Mononuclear cell (primary cell): ENCODE measurements around the gene TBX19. TPM values are rescaled to one million over a fixed set of nuclear protein-coding genes. Genes with fewer than 3 reads are reported as not detected.

Source experiments
- H3K27me3 ChIP-seq: 2 replicates; pipeline ENCODE4 v1.6.0; 2011; ENCODE audit warnings: low read length, control low read depth; ENCODE audit not compliant: insufficient read depth
- H3K4me1 ChIP-seq: 2 replicates; pipeline ENCODE4 v1.5.1; 2011; ENCODE audit warnings: mild to moderate bottlenecking, low read length, control low read depth; ENCODE audit not compliant: insufficient read depth
- H3K4me3 ChIP-seq: 2 replicates; pipeline ENCODE4 v1.5.1; 2011; ENCODE audit warnings: mild to moderate bottlenecking, low read length, moderate library complexity
- H3K9me3 ChIP-seq: 2 replicates; pipeline ENCODE4 v1.5.1; 2011; ENCODE audit warnings: low read depth, mild to moderate bottlenecking, control low read depth, low read length
- total RNA-seq: library from RNA; depleted of rRNA; stranded (reverse); fragments of >200 nt; gene quantifications from one replicate; pipeline ENCODE4 v1.2.3, GENCODE V29; 2012

Gene TBX19
- total RNA-seq, 1 donor, result 1.5 TPM

DNA sequence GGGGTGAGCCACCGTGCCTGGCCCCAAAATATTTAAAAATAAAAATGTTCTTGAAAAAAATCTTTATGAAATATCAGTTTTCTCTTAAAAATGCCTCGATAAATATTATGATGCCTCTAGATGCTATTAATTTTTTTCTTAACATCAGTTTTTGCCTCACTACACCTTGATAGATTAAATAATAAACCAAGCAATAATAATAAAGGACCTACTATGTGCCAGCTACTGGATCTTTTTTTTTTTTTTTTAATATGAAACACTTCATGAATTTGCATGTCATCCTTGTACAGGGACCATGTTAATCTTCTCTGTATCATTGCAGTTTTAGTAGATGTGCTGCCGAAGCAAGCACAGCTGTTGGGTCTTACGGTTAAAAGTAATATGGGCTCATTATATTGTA, 17.5 kb upstream of the TBX19 start:
- Histone ChIP-seq H3K4me3 (no peak overlapping the region), H3K4me1 (no peaks in the 10 kb centered on the region), H3K9me3 (no peaks in the 10 kb centered on the region), H3K27me3 (no peaks in the 10 kb centered on the region)

DNA sequence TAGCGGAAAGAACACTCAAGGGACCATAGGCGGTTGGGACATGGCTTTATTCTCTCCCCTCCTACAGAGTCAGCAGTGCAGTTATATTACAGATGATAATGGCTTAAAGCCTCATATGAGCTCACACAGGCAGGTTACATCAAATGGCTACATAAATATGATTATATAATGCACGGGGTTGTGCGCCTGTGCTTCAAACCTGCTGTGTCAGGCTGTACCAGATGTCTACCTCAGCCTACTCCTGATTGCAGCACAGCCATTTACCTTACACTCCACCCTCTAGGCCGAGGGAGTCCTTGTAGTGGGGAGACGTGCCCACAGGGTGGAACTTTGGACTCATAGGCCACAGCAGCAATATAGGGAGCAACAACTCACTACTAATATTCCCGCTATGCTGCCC, 16.4 kb upstream of the TBX19 start:
- H3K27me3 ChIP-seq, result no peaks in the 10 kb centered on the region
- H3K4me1 ChIP-seq, result no peaks in the 10 kb centered on the region
- H3K4me3 ChIP-seq, result no peak overlapping the region
- no peaks in the 10 kb centered on the region for H3K9me3 ChIP-seq

DNA sequence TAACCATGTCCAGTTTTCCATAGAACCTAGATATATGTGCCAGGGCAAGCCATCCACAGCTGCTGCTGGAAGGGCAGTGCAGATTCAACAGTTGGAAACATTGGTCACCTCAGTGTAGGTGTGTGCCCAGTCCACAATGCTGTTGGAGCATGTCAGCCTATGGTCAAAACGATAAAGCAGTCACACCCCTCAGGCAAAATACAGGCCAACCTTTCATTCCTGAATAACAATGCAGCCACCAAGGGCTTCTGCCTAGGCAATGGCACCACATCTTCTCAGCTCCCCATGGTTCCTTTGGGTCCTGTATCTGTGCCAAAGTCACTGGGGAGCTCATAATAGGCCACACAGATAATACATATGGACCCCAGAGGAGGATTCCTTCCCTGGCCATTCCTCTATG, 15.1 kb upstream of the TBX19 start:
- Histone ChIP-seq H3K9me3 (no peaks in the 10 kb centered on the region), H3K4me1 (no peaks in the 10 kb centered on the region), H3K27me3 (no peaks in the 10 kb centered on the region), H3K4me3 (no peak overlapping the region)

DNA sequence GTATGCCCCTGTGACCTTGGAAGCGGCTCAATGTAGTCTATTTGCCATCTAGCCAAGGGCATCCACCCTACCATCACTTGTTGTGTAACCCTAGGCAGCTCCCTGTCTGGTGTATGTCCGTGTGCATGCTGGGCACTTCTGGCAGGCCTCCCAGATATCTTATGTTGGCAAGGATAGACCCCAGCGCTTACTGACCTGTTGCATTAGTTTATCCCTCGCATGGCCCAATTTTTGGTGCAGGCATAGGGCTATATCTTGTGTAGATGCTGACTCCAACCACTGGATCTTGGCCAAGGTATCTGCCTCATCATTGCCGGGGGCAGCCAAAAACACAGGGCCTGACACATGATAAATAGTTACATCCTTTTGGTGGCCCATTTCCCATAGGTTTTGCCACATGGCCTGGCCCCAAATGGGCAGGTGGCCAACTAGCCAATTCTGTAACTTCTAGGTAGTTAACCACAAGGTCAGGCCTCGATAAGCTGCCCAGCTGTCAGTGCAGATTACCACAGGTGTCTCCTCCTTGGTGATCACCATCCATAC, 14.0 kb upstream of the TBX19 start:
- Histone ChIP-seq H3K4me1 (no peaks in the 10 kb centered on the region), H3K4me3 (no peak overlapping the region), H3K9me3 (no peaks in the 10 kb centered on the region), H3K27me3 (no peaks in the 10 kb centered on the region)

DNA sequence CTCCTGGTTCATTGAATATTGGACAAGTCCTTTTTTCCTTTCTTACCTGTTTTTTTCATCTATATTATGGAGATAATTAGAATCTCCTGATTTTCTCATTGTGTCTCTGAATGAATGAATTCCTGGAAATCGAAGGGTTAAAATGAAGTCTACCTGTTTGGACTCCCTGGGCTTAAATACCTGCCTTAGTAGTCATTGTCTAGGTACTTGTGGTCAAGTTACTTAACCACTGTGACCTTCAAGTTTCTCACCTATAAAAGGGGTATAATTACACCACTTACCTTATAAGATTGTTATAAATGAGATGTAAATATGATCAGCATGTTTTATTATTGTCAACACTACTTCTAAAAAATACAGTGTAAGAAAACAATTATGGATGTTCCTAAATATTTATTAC, 9.0 kb upstream of the TBX19 start:
- Histone ChIP-seq H3K4me3 (no peak overlapping the region), H3K27me3 (no peaks in the 10 kb centered on the region), H3K9me3 (no peaks in the 10 kb centered on the region), H3K4me1 (no peaks in the 10 kb centered on the region)

DNA sequence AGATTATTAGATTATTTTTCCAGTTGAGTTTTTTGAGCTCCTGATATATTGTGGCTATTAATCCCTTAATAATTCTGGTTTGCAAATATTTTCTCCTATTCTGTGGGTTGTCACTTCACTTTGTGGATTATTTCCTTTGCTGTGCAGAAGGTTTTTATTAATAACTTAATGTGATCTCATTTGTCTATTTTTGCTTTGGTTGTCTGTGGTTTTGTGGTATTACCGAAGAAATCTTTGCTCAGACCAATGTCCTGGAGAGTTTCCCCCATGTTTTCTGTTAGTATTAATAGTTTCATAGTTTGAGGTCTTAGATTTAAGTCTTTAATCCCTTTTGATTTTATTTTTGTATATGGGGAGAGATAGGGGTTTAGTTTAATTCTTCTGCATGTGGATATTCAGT, 7.1 kb upstream of the TBX19 start:
- Histone ChIP-seq H3K9me3 (peaks cover 4% of the 10 kb centered on the region), H3K4me1 (no peaks in the 10 kb centered on the region)

DNA sequence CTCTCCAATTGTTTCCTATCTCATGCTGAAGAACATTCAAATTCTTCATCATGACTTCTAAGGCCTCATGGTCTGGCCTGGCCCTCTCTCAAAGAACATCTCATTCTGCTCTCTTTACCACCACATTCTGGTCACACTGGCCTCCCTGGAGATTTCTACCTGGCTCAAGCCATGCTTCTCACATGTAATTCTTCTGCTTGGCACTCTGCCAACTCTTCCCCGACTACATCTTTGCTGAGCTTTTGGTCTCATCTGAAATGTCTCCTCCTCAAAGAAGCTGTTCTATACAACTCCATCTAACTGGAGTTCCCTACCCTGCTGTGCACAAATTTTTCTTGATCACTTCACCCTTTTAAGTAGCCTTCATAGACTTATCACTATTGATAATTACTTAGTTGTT, 1.4 kb upstream of the TBX19 start:
- peaks cover 4% of the 10 kb centered on the region for H3K9me3 ChIP-seq
- no peaks in the 10 kb centered on the region for H3K27me3 ChIP-seq
- no peaks in the 10 kb centered on the region for H3K4me1 ChIP-seq
- H3K4me3 ChIP-seq, result no peak overlapping the region

More for the DNA sequence above, 7.1 kb upstream of the TBX19 start:
- H3K4me3 ChIP-seq, result no peak overlapping the region
- H3K27me3 ChIP-seq, result no peaks in the 10 kb centered on the region

DNA sequence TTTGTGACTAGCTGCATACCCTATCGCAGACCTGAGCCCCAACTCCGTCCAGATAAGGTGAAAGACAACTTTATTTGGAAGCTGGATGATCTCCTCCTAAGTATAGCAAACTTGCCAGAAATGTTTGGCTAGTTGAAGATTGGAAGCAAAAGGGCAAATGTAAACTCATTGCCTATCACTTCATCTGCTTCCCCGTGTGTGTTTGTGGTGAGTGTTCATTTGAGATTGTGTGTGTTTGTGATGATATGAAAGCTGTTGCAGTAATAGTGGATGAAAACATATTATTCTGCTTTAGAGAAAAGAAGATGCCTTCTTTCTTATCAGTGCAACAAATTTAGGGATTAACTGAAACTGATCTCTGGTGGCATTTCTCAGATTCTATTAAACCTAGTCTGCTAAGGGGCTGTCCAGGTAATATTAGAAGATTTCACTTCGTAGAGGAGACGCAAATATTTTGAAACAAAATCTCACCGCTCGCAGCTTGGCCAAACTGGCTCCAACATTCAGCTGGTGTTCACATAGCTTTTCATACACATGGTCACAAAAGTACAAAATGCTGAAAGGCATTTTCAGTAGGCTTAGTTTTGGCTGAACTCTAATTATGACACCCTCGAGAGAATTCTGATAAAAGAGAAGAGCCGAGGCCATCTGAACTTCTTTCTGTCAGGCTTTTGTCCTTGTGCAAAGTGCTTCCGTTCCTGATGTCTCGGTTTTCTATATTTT, 1.1 kb downstream of the TBX19 start:
- Histone ChIP-seq H3K4me1 (no peaks in the 10 kb centered on the region), H3K9me3 (peaks cover 4% of the 10 kb centered on the region), H3K4me3 (no peak overlapping the region), H3K27me3 (no peaks in the 10 kb centered on the region)

DNA sequence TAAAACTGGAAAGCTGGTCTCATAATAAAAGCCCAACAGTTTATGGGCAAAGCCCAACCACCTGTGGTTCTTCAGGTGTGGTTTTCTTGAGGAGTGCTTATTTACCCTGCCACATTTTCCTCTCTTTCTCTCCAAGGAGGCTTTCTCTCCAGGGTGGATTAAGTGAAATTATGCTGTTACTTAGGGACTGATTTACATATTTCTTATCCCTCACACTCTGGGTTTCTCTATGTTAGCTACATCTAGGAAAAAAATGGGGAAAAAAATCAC, 4.8 kb downstream of the TBX19 start:
- Histone ChIP-seq H3K27me3 (no peaks in the 10 kb centered on the region), H3K9me3 (no peaks in the 10 kb centered on the region), H3K4me1 (no peaks in the 10 kb centered on the region), H3K4me3 (no peak overlapping the region)

DNA sequence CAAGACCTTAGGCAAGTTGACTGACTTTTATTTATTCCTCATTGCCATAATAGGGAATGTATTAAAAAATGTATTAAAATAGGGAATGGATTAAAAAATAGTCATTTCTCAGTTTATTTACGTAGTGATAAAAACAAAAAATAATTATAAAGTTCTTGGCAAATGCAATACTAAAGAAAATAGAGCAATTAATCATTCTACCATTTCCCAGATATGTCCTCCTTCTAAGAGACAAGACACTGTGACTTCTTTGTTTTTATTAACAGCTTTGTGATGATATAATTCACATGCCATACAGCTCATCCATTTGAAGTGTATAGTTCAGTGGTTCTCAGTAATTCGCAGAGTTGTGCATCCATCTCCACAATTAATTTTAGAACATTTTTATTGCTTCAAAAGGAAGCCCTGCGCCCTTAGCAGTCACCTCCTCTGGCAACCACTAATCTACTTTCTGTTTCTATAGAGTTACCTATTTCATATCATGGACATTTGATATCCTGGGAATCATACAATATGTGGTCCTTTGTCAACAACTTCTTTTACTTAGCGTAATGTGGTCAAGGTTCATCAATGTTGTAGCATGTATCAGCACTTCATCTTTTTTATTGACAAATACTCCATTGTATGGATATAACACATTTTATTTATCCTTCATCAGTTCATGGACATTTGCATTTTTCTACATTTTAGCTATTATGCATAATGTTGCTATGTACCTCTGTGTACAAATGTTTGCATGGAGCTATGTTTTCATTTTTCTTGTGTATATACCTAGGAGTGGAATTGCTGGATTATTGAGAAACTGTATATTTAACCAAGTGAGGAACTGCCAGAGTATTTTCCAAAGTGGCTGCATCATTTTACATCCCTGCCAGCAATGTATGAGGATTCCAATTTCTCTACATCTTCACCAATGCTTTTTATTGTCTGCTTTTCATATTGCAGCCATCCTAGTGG, 5.6 kb downstream of the TBX19 start:
- Histone ChIP-seq H3K27me3 (no peaks in the 10 kb centered on the region), H3K4me3 (no peak overlapping the region), H3K4me1 (no peaks in the 10 kb centered on the region), H3K9me3 (no peaks in the 10 kb centered on the region)

DNA sequence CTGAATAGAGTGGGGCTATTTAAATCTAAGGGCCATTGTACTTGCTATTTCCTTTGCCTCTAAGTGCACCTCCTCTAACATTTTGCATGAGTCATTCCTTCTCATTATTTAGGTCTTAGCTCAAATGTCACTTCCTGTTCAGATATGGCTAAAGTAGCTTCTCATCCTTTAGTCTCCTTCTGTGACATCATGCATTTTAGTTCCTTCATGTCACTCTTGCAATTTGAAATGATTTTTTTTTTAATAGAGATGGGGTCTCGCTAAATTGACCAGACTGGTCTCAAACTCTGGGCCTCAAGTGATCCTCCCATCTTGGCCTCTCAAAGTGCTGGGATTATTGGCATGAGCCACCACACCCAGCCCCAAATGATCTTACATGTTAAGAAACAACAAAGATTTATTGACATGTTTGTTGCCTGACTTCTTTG, 6.6 kb downstream of the TBX19 start:
- no peaks in the 10 kb centered on the region for H3K4me1 ChIP-seq
- no peaks in the 10 kb centered on the region for H3K9me3 ChIP-seq
- H3K4me3 ChIP-seq, result no peak overlapping the region
- H3K27me3 ChIP-seq, result no peaks in the 10 kb centered on the region

DNA sequence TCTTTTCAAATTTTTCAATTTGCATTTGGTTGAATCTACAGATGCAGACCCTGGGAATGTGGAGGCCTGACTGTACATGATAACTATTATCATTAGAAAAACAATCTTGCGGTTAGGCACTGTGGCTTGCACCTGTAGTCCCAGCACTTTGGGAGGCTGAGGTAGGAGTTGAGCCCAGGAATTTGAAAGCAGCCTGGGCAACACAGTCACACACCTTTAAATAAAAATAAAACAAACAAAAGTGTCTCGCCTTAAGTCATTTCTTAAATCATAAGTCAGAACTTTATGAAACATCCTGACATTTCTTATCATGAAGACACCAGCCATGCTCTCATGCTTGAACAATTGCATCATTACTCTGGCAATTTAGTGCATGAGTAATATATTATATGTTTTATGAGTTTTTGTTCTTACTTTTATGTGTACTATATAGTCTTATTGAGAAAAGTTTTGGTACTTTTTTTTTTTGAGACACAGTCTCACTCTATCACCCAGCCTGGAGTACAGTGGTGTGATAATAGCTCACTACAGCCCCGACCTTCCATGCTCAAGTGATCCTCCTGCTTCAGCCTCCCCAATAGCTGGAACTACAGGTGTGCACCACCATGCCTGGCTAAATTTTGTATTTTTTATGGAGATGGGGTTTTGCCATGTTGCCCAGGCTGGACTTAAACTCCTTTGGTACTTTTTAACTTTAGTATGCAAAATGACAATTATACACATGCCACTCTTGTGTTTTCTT, 7.8 kb downstream of the TBX19 start:
- H3K27me3 ChIP-seq, result no peaks in the 10 kb centered on the region
- H3K4me3 ChIP-seq, result no peak overlapping the region
- no peaks in the 10 kb centered on the region for H3K9me3 ChIP-seq
- no peaks in the 10 kb centered on the region for H3K4me1 ChIP-seq

DNA sequence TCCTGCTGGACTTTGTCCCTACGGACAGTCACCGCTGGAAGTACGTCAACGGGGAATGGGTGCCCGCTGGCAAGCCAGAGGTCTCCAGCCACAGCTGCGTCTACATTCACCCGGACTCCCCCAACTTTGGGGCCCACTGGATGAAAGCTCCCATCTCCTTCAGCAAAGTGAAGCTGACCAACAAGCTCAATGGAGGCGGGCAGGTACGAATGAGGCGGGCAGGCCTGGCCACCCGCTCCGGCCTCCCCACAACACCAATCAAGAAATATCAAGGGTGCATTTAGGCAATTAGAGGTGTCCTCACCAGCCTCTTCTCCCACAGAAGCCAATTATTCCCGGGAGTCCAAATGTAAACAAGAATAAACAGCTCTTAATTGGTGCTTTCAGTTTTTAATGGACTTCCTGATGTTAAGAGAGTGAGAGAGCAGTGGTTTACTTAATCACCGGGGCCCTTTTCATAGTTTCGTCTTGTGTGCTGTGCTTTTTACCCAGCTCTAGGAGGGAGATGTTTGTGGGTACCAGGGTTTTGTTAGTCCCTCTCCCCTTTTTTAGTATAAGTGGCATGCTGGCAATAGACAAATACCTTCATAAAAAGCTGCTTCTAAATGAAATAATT, 10.7 kb downstream of the TBX19 start:
- Histone ChIP-seq H3K4me3 (no peak overlapping the region), H3K27me3 (no peaks in the 10 kb centered on the region), H3K4me1 (no peaks in the 10 kb centered on the region), H3K9me3 (no peaks in the 10 kb centered on the region)

DNA sequence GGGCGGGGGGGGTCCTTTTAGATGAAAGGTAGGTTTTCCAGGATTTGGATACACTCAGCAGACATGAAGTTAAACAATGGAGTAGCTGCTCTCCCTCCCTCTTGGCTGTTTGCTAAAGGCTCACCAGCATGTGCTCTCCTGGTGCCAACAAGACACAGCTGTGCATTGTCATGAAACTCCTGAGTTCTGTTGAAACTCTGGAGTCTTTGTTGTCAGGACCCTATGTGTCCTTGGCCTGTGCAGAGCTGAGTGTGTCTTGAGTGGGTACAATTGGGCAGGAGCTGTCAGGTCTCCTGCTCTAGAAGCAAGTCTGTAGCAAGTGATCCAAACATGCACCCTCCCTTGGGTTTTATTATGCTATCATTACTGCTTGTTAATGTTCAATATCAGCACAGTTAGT, 12.7 kb downstream of the TBX19 start:
- Histone ChIP-seq H3K4me1 (no peaks in the 10 kb centered on the region), H3K4me3 (no peak overlapping the region), H3K27me3 (no peaks in the 10 kb centered on the region), H3K9me3 (no peaks in the 10 kb centered on the region)
